ENCODE measurements around the gene SPACDR.

- TF ChIP-seq CTCF (IDR thresholded peaks at IDR 0.05): no peak
- no peak for TF ChIP-seq EZH2 (IDR thresholded peaks at IDR 0.05; ENCODE audit: borderline replicate concordance, insufficient read depth, low read depth, low read length, poor library complexity, severe bottlenecking)
These were observed 11.5 kb upstream of the SPACDR start for GRCh38 chr7:100475549-100475948.
